NB4 (cell line): ENCODE results near the gene UBA3.

Experiments
- DNase-seq: peaks from one replicate; pipeline ENCODE4 v3.0.0; 2010; ENCODE audit warnings: low read depth
- H3K4me3 ChIP-seq: one replicate; pipeline ENCODE4 v1.5.1; 2011; ENCODE audit warnings: mild to moderate bottlenecking, low read depth, low read length, moderate library complexity
- MAX ChIP-seq: IDR thresholded peaks from 2 replicates; pipeline ENCODE4 v1.6.1; 2011; ENCODE audit warnings: low read depth, low read length
- MYC ChIP-seq: IDR thresholded peaks from 2 replicates; pipeline ENCODE4 v1.6.1; 2011; ENCODE audit warnings: low read depth, low read length
- POLR2A ChIP-seq: IDR thresholded peaks from 2 replicates; pipeline ENCODE4 v1.6.1; 2011; ENCODE audit warnings: mild to moderate bottlenecking; ENCODE audit not compliant: insufficient read length; ENCODE audit errors: extremely low read depth
- TF ChIP-seq, protein P1 (sequence below): IDR thresholded peaks from one replicate; pipeline ENCODE4 v1.5.1; 2012; ENCODE audit warnings: low read depth, low read length

UBA3 gene

DNA sequence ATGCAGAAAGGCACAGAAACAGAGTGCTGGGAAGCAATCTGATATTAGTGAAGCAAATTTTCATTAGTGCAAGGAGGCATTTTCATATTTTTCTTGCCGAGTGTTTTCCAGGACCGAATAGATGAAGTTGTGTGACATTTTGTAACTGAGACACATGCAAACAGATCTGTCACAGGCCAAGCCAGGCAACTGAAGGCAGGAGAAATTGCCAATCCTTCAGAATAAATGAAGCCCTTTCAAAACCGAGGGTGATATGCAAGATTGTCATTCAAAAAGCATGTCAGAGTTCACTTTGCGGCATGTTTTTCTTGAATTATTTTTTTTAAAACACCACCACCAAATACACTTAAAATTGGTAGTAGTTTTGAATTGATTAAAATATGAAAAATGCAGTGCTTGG is 36.0 kb upstream of the UBA3 start:
- H3K4me3 ChIP-seq, result no peak overlapping the region
- TF ChIP-seq, protein P1, sequence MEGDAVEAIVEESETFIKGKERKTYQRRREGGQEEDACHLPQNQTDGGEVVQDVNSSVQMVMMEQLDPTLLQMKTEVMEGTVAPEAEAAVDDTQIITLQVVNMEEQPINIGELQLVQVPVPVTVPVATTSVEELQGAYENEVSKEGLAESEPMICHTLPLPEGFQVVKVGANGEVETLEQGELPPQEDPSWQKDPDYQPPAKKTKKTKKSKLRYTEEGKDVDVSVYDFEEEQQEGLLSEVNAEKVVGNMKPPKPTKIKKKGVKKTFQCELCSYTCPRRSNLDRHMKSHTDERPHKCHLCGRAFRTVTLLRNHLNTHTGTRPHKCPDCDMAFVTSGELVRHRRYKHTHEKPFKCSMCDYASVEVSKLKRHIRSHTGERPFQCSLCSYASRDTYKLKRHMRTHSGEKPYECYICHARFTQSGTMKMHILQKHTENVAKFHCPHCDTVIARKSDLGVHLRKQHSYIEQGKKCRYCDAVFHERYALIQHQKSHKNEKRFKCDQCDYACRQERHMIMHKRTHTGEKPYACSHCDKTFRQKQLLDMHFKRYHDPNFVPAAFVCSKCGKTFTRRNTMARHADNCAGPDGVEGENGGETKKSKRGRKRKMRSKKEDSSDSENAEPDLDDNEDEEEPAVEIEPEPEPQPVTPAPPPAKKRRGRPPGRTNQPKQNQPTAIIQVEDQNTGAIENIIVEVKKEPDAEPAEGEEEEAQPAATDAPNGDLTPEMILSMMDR, result no peak
- TF ChIP-seq MAX (no peak), MYC (no peak), POLR2A (no peak)
- DNase-seq, result no peak

- TF ChIP-seq POLR2A, result no peak
- TF ChIP-seq, protein P1, result no peak
- TF ChIP-seq MAX, result no peak
- no peak for TF ChIP-seq MYC
- DNase-seq, result no peak
- H3K4me3 ChIP-seq, result no peak overlapping the region
These were observed 35.6 kb upstream of the UBA3 start for GRCh38 chr3:69115731-69116130.

DNA sequence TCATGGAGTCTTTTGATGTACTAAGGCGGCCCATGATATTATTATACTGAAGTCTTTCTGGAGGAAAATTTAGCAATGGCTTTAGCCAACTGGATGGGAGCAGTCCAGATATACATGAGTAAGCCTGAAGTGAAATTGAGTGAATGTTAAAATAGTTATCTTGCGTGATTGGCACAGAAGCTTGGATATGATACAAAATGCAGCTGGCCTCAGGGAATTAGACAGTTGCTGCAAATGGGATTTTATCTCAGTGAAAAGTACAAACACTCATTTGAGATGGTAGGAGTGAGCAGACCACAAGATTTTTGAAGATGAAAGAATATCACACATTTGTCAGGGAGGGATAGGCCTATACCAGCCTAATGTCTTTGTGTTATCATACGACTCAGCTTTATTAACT is 33.4 kb upstream of the UBA3 start:
- no peak for TF ChIP-seq MYC
- no peak for TF ChIP-seq POLR2A
- no peak for TF ChIP-seq MAX
- TF ChIP-seq, protein P1, result no peak
- no peak for DNase-seq
- H3K4me3 ChIP-seq, result no peak overlapping the region

- TF ChIP-seq MAX, result no peak
- no peak for TF ChIP-seq POLR2A
- TF ChIP-seq, protein P1, result no peak
- TF ChIP-seq MYC, result no peak
- no peak overlapping the region for H3K4me3 ChIP-seq
- no peak for DNase-seq
These were observed 30.9 kb upstream of the UBA3 start for GRCh38 chr3:69110941-69111546.

- no peak for DNase-seq
- TF ChIP-seq POLR2A (no peak), MYC (no peak), MAX (no peak)
- TF ChIP-seq, protein P1, result no peak
- no peak overlapping the region for H3K4me3 ChIP-seq
These were observed 28.6 kb upstream of the UBA3 start for GRCh38 chr3:69108811-69109210.
